Measurements from ENCODE around the gene MESD. TPM values are rescaled to one million over a fixed set of nuclear protein-coding genes. Genes with fewer than 3 reads are reported as not detected.

Gene MESD
- total and polyA plus RNA-seq, 2 donors from 2014 or later, result 23.3 to 30.9 TPM

- FAIRE-seq, result no peak
- peak within 1 kb of the TSS; percentile 90 to 95 for H3K27ac ChIP-seq (ENCODE audit: low read depth in 2 of 2, low read length in 2 of 2)
These were observed 11.1 kb upstream of the MESD start, which contains the start of gene TLNRD1 for GRCh38 chr15:81000624-81001151. Gene TLNRD1 (plus strand): TSS chr15:81000923. CDS start chr15:81002272, 1,349 bp downstream.

GRCh38 chr15:81000144-81000623 lies 10.6 kb upstream of the MESD start:
- no peak for FAIRE-seq
- Histone ChIP-seq H3K9ac (ENCODE audit: low read length in 3 of 3) (peak overlapping the region; percentile 59 to 91 (median 72)), H3K27ac (ENCODE audit: low read depth in 2 of 2, low read length in 2 of 2) (peak overlapping the region; percentile 90 to 95), H3K4me1 (ENCODE audit: control insufficient read depth in 2 of 3, insufficient read depth in 2 of 3, low read depth in 1 of 3, low read length in 3 of 3) (peaks cover 0 to 15% (median under 1%) of the 10 kb centered on the region in 3 donors), H3K36me3 (ENCODE audit: control insufficient read depth in 2 of 3, insufficient read depth in 3 of 3, low read length in 3 of 3) (peaks cover 0 to 2% (median 0%) of the 10 kb centered on the region in 3 donors), H3K4me3 (ENCODE audit: low read length in 3 of 3) (peak overlapping the region; percentile 65 to 87 (median 83)), H3K27me3 (ENCODE audit: control insufficient read depth, insufficient read depth, low read length) (no peaks in the 10 kb centered on the region), H3K9me3 (ENCODE audit: control insufficient read depth in 2 of 3, insufficient read depth in 1 of 3, low read length in 3 of 3) (no peaks in the 10 kb centered on the region)
- no peak for TF ChIP-seq CTCF (IDR thresholded peaks at IDR 0.05; ENCODE audit: borderline replicate concordance, extremely low read depth, insufficient read depth)
- intact Hi-C loops (cut with DNase I), result no loop called here
- no peak for DNase-seq

More at GRCh38 chr15:81000624-81001151, 11.1 kb upstream of the MESD start, which contains the start of gene TLNRD1:
- peak; percentile 92 to 97 (median 94) for DNase-seq
- peak within 1 kb of the TSS; percentile 65 to 87 (median 83) for H3K4me3 ChIP-seq (ENCODE audit: low read length in 3 of 3)
- no peaks in the 10 kb centered on the region for H3K27me3 ChIP-seq (ENCODE audit: control insufficient read depth, insufficient read depth, low read length)
- H3K4me1 ChIP-seq (ENCODE audit: control insufficient read depth in 2 of 3, insufficient read depth in 2 of 3, low read depth in 1 of 3, low read length in 3 of 3), result peaks cover 0 to 15% (median under 1%) of the 10 kb centered on the region in 3 donors
- peak within 1 kb of the TSS; percentile 59 to 91 (median 72) for H3K9ac ChIP-seq (ENCODE audit: low read length in 3 of 3)
- no peak for TF ChIP-seq CTCF (IDR thresholded peaks at IDR 0.05; ENCODE audit: borderline replicate concordance, extremely low read depth, insufficient read depth)
- no peaks in the 10 kb centered on the region for H3K9me3 ChIP-seq (ENCODE audit: control insufficient read depth in 2 of 3, insufficient read depth in 1 of 3, low read length in 3 of 3)
- H3K36me3 ChIP-seq (ENCODE audit: control insufficient read depth in 2 of 3, insufficient read depth in 3 of 3, low read length in 3 of 3), result peaks cover 0 to 2% (median 0%) of the 10 kb centered on the region in 3 donors
- intact Hi-C loops (cut with DNase I), result no loop called here

- peak overlapping the region in 1 of 3 donors; percentile 91 for H3K9ac ChIP-seq (ENCODE audit: low read length in 3 of 3)
These were observed 10.0 kb upstream of the MESD start for GRCh38 chr15:80999623-81000036.

More at GRCh38 chr15:80999623-81000036, 10.0 kb upstream of the MESD start:
- Histone ChIP-seq H3K36me3 (ENCODE audit: control insufficient read depth in 2 of 3, insufficient read depth in 3 of 3, low read length in 3 of 3) (peaks cover 0 to 2% (median 0%) of the 10 kb centered on the region in 3 donors), H3K4me1 (ENCODE audit: control insufficient read depth in 2 of 3, insufficient read depth in 2 of 3, low read depth in 1 of 3, low read length in 3 of 3) (peaks cover 0 to 15% (median 4%) of the 10 kb centered on the region in 3 donors), H3K27me3 (ENCODE audit: control insufficient read depth, insufficient read depth, low read length) (no peaks in the 10 kb centered on the region), H3K9me3 (ENCODE audit: control insufficient read depth in 2 of 3, insufficient read depth in 1 of 3, low read length in 3 of 3) (no peaks in the 10 kb centered on the region), H3K27ac (ENCODE audit: low read depth in 2 of 2, low read length in 2 of 2) (peak overlapping the region; percentile 90 to 95), H3K4me3 (ENCODE audit: low read length in 3 of 3) (peak overlapping the region; percentile 65 to 87 (median 83))
- FAIRE-seq (no peak), DNase-seq (peak in 1 of 5 donors; percentile 74)
- TF ChIP-seq CTCF (IDR thresholded peaks at IDR 0.05; ENCODE audit: borderline replicate concordance, extremely low read depth, insufficient read depth), result no peak
- intact Hi-C loops (cut with DNase I), result no loop called here
